ENCODE measurements around the gene SSBP2.
"Not testable (repeated sequence)": the region's sequence is repeated elsewhere in the genome, so short reads cannot be mapped to it uniquely, and the experiment has no call there.

SSBP2 gene

DNA sequence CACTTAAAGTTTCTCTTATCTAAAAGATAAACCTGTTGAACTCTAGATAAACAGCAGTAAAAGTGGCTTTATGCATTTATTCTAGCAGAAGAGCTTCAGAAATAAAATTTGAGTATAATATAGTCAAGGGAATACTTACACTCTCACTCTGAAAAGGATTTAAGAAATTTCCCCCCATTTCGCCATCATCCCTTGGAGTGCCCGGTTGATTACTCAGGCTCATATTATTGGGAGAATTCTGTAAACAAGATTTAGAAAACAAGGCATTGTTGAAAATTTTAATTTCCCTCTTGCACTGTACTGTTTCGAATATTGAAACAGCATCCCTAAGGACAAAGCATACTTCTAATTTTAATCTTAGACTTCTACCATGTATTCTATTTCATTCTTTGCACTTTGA is 322.5 kb downstream of the SSBP2 start:
- DNase-seq (ENCODE audit: low read depth), result peak; percentile 59

DNA sequence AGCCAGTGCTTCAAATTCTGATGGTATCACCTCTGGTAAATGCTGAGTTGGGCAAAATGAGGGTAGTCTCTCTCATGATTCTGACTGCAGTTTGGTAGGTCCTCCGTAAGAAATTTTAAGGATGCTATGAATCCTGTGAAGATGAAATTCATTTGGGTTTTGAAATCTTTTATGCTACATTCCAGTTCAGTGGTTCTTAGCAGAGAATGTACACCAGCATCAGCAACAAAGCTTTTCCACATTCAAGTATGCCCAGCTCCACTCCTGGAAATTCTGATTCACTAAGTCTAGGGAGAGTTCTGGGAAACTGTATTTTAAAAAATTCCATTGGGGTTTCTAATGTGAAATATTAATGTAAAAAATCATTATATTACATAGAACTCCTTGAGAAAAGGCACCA is 323.3 kb downstream of the SSBP2 start:
- no peak for DNase-seq (ENCODE audit: low read depth)

DNA sequence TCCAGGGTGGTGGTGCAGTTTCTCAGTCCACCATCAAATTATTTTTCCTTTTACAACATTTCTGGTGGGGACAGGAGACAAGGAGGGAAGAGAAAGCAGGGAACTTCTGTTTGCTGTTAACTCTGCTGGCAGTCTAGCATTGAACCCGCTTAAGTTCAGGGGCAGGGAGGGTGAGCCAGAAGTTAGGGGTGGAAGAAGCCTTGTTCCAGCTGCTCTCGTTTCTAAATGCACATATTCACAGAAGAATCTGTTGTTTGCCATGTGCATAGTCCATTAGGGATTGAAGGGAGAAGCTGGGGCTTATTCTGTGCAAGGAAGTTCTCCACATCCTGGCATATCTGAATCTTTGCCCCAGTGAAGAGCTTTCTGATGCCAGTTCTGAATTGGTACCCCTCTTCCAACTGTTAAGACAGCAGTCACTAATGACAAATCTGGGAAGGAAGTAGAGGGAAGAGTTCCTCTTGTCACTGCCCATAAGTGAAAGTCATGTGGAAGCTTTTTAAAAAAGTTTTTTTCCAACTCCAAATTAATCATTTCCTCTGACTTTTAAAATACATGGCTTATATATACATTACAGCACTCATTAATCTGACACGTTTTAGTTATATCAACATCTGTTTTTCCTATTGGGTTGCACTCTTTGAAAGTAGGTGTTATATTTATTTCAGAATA is 324.4 kb downstream of the SSBP2 start:
- DNase-seq (ENCODE audit: low read depth), result peak; percentile 40

DNA sequence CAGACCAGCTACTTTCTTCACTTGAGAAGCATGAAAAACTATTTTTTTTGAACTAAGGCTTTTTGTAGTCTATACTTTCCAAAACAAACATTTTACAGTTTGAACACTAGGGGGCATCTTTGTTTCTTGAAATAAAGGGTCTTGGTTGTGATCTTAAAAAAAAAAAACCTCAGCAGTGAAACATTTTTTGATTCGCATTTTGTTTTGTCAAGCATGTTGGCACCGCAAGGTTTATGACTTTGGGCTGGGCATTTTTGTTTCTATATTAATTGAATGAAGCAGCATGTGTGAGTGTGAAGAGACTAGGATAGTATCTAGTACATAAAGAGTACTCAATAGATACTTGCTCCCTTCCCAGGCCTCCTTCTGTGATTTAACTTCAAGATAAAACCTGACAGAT is 325.3 kb downstream of the SSBP2 start:
- DNase-seq (ENCODE audit: low read depth), result peak; percentile 80

DNA sequence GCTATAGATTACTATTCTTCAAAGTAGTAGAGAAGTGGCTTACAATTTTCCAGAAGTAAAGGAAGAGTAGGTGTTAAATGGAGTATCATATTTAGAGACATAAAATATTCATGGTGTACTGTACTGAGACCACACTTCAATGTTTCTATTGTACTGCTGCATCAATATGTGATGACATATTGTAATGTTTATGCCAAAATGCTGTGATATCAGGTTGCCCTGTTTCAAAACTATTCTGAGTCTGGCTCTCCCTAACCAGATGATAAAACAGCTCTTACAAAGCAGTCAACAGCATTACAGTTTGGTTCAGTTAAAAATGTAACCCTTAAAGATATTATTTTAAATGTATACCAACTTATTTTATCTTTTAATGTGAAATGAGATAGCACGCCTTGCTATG is 326.2 kb downstream of the SSBP2 start:
- DNase-seq (ENCODE audit: low read depth), result peak; percentile 14

DNA sequence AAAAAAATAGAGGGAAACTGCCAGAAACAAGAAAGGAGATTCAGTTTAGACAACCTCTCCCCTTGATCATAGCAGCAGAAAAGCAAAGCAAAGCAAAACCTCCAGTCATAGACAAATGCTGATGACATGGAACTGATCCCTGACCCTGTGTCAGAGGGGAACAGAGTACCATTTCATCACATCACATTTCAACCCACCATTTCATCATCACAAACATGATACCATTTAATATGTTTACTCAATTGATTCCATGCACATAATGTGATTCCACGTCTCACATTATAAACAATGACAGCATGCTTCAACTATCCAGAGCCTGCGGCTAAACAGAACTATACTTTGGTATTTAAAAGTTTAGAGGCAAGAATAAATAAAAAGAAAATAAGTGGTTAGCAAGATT is 328.2 kb downstream of the SSBP2 start:
- peak; percentile 97 for DNase-seq (ENCODE audit: low read depth)

DNA sequence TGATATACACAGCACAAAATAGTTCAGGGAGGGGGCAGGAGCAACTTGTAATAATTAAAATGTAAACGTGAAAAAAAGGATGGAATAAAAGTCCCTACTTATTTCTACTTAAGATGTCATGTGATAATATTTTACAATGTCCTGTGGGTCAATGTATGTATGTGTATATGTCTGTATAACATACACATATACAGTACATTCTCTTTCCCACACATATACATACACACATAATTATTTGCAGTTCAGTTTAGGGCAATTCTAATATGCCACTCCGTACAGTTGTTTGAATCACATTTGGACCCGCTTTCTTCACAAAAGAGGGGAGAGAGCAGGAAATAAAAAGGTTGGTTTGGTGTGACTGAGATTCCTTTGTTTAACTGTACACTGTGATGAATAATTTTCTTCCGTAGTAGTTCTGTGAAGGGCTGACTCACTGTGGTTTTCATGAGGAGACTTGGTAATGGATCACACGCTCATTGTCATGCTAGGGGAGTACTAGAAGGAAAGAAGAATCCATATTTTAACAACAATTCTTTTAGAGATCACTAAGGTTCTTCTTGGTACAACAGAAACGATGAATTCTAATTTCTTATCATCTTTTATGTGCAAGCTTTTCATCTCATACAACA is 330.7 kb downstream of the SSBP2 start:
- DNase-seq (ENCODE audit: low read depth), result peak; percentile 98

DNA sequence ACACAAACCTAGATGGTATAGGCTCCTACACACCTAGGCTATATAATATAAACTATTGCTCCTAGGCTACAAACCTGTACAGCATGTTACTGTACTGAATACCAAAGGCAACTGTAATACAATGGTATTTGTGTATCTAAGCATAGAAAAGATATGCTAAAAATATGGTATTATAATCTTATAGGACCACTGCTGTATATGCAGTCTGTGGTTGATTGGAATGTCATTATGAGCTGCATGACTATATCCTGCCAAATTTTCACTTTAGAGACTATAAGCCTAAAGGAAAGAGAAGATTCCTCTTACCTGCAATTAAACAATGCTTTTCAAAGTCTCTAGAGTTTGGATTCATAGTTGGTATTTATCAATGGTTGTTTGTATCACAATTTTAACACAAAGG is 332.3 kb downstream of the SSBP2 start:
- peak; percentile 47 for DNase-seq (ENCODE audit: low read depth)

DNA sequence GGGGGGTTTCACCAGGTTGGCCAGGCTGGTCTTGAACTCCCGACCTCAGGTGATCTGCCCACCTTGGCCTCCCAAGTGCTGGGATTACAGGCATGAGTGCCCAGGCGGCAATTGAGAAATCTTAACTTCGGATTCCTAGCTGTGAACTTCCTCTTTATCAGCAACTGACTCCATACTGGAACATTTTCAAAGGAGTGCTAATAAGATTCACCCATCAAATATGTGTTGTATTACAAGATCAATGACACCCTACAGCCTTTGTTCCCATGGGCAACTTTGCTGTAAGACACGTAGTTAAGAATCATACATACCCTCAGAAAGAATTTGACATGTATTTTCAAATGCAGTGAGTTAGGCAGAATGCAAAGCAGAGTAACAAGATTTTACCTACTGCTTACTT is 333.8 kb downstream of the SSBP2 start:
- peak; percentile 23 for DNase-seq (ENCODE audit: low read depth)

DNA sequence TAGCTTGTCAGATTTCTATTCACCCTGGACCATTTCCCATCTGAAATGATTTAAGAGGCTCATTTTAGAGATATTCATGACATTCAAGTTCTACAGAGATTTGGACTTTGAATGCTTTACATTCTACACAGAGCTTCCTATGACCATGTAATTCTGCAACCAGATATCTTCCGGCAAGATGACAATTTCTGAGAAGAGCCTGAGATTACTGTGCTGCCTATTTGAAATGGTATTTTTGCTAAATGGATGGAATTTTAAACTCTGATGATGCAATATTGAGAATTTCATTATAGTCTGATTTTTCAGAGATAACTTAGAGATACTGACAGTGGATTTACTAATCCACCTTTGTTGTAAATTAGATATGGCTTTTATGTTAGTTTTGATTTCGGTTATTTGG is 341.0 kb downstream of the SSBP2 start:
- DNase-seq (ENCODE audit: low read depth), result no peak

DNA sequence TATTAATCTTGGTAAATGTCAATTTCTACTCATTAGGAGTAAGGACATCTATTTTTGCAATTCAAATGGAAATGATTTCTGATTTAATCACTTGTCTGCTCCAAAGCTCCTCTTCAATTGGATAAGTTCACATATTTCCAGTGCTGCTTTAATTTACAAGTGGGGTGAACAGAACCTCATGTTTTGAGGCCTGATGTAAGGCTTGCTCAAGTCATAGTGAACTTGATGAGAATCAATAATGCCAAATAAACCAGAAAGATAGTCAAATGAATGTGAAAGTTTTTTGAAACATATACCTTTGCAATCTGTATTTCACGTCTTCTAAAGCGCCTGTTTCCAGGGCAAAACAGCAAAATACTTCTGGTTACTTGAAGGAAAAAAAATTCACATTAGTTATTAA is 341.5 kb downstream of the SSBP2 start:
- no peak for DNase-seq (ENCODE audit: low read depth)

DNA sequence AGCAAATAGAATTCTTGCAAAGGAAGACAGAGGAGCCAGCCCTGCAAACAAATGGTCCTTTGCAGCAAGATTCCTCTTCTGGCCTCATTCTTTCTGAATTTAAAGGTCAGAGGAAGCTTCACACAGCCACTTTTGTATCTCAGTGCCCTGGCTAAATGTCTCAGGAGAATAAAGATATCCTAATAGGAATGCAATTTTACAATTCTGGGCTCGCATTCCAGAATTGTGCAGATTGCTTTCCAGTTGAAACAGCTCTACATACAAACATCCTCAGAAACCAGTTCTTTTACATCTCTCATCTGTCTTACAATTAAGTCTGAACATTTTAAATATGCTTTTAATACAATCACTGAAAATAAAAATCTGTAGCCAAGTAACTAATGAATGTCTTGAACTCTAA is 342.4 kb downstream of the SSBP2 start:
- no peak for DNase-seq (ENCODE audit: low read depth)

DNA sequence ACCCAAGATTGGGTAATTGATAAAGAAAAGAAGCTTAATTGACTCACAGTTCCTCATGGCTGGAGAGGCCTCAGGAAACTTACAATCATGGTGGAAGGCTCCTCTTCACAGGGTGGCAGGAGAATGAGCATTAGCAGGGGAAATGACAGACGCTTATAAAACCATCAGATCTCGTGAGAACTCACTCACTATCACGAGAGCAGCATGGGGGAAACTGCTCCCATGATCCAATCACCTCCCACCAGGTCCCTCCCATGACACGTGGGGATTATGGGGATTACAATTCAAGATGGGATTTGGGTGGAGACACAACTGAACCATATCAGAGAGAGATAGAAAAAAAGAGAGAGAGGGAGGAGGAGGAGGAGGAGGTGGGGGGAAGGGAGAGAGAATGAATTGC is 343.1 kb downstream of the SSBP2 start:
- DNase-seq (ENCODE audit: low read depth), result not testable (repeated sequence)

DNA sequence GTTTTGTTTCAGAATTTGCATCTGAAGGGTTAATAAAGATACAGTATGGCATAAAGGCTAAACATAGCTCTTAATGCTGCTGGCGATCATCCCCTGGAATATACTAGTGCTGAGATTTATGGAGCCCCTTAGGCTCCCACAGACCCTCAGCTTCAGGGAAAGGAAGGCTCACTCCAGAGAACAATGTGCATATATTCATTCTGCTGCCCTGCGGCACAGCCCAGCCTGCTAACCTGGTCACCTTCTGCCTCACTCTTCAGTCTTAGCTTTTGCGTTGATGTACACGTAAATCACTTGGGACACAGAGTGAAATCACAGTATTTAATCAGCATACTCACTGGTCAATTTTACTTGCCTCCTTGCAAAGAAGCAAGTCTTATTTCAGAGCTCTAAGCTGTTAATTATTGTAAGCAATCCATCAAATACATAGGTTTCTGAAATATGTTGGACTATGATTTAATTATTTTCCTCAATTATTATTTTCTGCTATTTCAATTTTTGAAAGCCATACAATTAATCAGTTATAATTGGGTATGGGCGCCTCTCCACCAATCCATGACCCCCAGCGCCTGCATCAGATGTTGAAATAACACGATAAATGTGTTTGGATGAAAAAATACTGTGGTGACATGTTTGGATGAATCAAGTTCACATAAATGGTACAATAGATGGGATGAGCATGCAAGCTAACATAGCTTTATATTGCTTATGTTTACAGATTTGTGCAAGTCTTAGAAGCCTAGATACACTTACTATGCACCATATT is 345.6 kb downstream of the SSBP2 start:
- DNase-seq (ENCODE audit: low read depth), result no peak

DNA sequence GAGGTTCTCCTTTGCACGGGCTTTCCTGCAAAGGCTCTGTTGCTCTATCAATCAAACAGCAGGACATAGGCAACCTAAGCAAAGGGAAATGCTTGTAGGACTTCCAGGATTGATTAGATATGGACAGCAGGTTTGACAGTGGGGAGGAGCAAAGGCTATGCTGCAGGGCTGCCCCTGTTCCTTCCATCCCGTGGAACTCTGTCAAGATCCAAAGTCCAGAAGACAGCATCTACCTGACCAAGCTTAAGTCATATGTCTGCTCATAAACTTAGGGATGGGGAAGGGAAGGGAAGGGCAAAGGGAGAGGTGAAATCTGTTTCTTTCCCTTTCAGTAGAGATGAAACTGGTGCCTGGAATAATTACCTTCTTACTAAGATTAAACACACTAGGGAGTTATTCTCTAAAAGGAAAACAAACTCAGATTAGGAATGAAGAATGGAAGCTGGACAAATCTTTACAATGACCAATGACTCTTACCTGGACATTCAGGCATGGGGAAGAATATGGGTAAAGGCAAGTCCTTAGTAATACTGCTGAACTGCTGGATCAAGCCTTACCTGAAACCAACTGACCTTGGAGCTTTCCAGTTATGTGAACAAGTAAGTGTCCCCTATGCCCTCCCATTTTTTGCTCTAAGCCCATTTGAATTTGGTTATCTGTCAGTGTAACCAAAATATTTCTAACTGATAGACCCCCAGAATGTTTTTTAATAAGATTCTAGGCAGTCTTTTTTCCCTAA is 348.5 kb downstream of the SSBP2 start:
- no peak for DNase-seq (ENCODE audit: low read depth)

DNA sequence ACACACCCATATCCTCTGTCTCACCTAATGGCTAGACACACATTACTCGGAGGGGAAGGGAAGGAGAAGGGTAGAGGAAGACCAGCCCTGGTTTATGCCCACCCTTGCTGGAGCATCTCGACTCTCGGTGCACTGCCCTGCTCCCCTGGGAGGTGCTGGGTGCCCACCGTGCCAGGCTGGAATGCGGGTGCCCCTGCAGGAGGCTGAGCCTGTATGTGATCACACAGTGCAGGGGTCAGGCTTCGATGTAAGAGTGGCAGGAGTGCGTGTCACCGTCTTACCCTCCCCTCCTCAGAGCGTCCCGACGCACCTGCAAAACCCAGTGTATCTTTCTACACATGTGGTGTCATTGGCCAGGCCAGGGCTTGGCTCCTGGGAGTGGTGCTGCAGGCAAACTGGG is 349.6 kb downstream of the SSBP2 start:
- no peak for DNase-seq (ENCODE audit: low read depth)

DNA sequence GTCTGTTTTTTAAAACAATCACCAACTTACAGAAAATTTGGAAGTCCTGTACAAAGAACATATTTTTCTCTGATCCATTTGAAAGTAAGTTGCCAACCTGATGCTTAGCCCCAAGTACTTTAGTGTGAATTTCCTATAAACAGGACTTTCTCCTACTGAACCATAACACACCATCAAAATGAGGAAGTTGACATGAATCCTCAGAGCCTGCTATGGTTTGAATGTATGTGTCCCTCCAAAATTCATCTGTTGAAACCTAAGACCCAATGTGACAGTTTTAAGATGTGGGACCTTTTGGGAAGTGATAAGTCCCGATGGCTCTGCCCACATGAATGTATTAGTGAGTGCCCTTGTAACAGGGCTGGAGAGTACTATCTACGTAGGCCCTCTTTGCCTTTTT is 350.5 kb downstream of the SSBP2 start:
- no peak for DNase-seq (ENCODE audit: low read depth)

DNA sequence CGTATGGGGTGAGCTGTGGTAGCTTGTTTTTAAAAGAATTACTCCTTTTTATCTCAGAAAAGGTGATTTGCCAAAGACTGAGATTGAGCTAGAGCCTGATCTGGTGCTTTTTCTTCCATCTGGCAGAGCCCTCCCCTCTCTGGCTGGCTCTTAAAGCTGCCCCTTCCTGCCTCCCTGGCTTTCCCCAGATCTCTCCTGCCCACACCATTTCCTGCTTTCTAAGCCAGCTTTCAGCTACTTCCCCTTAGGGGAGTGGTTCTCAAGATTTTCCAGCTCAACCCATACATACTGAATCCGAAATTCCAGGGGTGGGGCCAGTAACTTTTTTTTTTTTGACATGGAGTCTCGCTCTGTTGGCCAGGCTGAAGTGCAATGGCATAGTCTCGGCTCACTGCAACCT is 352.2 kb downstream of the SSBP2 start:
- DNase-seq (ENCODE audit: low read depth), result no peak

DNA sequence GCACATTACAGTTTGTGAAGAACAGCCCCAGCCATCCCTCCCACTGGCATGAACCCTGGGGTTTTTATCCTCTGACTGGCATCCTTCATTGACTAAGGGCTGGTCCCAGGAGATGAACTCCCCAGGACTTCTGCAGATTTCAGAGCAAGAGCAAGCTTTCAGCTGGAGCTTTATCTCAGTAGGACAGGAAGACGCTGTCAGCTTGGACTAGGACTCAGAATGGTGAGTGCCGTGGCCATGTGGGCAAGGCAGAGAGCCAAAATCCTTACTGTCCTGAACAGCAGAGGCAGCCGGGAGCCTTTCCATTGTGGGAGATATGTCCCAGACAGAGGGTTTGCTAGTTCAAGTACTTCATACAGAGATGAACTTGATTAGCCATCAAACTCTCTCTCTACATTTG is 353.7 kb downstream of the SSBP2 start:
- peak; percentile 45 for DNase-seq (ENCODE audit: low read depth)

DNA sequence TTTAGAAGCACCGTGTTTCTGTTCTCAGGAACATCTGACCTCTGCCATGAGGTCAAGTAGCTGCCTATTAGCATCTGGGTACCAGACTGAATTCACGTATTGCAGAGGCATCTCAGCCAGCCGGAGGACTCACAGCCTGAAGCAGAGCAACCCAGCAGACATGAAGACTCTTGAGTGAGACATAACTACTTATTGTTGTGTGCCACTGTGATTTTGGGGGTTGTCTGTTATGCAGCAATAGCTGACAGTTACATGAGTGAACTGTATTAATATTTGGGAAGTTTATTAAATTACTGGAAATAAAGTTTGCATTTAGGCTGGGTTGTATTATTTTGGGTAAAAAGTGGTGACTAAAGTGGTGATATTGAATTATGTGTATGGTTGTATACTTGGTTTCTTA is 355.6 kb downstream of the SSBP2 start:
- DNase-seq (ENCODE audit: low read depth), result no peak

DNA sequence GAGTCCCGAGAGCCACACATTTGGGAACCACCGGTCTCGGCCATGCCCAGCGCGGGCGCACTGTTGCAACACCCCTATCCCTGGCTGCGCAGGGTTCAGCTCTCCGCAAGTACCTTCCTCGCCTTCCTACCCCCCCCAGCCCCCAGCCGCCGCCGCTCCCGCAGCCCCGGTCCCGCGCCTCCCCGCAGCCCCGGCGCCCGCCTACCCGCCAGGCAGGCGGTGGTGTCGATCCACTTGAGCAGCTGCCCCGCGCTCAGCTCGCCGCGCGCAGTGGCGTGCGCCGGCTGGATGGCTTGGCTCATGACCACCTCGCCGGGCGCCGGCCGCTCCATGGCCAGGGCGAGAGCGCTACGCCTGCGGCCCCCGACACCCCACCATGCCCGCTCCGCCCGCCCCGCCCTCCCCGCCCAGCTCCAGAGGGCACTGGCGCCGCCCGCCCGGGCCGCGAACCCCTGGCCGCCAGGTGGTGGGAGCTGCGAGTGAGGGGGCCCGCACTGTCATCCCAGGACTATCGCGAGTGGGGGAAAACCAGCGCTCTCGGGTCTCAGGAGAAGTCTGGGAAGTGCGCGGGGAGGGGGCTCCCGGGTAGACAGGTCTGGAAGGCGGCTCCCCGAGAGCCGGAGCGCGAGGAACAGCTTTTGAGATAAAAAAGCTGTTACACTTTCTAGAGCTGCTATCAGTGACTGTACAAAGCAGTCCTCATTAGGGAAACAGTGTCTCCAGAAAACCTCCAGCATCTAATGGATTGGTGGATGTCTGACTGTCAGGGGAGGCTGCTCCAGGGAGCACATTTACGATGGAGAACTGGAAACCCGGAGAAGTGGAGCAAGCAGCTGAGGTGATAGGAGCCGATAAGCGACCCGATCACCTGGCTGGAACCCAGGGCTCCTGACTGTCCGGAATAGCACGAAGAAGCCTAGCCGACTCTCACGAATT is 356.8 kb downstream of the SSBP2 start, which contains the start of gene ACOT12:
Gene ACOT12 (minus strand): TSS at position 352 of the 936 bp plus-strand sequence. CDS start 20 bp downstream, at position 332.
- DNase-seq (ENCODE audit: low read depth), result peak; percentile 39

DNA sequence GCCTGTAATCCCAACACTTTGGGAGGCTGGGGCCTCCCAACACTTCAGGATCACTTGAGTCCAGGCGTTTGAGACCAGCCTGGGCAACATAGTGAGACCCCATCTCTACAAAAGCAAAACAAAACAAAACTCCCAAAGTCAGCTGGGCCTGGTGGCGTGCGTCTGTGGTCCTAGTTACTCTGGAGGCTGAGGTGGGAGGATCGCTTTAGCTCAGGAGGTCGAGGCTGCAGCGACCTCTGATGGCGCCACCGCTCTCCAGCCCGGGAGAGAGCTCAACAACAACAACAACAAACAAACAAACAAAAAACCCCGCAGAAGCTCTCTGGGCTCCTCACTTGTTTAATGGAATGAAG is 357.5 kb downstream of the SSBP2 start:
- DNase-seq (ENCODE audit: low read depth), result no peak

Data from ELR (cell line).